ES-I3 (cell line): ENCODE measurements around the gene PSTK.

ENCODE experiments used
- H3K36me3 ChIP-seq: 2 replicates; pipeline ENCODE4 v1.6.1; 2013; ENCODE audit warnings: mild to moderate bottlenecking, low read length, control low read depth, moderate library complexity; ENCODE audit not compliant: insufficient read depth
- H3K4me1 ChIP-seq: 2 replicates; pipeline ENCODE4 v1.6.1; 2013; ENCODE audit warnings: mild to moderate bottlenecking, control low read depth, low read length; ENCODE audit not compliant: insufficient read depth
- H3K9ac ChIP-seq: 2 replicates; pipeline ENCODE4 v1.6.1; 2013; ENCODE audit warnings: low read depth, mild to moderate bottlenecking, low read length, moderate library complexity
- H3K9me3 ChIP-seq: 2 replicates; pipeline ENCODE4 v1.6.1; 2013; ENCODE audit warnings: mild to moderate bottlenecking, low read length, moderate library complexity; ENCODE audit not compliant: control insufficient read depth, insufficient read depth

PSTK gene

GRCh38 chr10:122974023-122974422, 6.2 kb upstream of the PSTK start:
- Histone ChIP-seq H3K9ac (no peak overlapping the region), H3K36me3 (no peaks in the 10 kb centered on the region)

GRCh38 chr10:122974543-122975064, 5.6 kb upstream of the PSTK start:
- Histone ChIP-seq H3K36me3 (no peaks in the 10 kb centered on the region), H3K9me3 (no peaks in the 10 kb centered on the region), H3K9ac (no peak overlapping the region), H3K4me1 (no peaks in the 10 kb centered on the region)

More at GRCh38 chr10:122974023-122974422, 6.2 kb upstream of the PSTK start:
- Histone ChIP-seq H3K9me3 (no peaks in the 10 kb centered on the region), H3K4me1 (no peaks in the 10 kb centered on the region)

- Histone ChIP-seq H3K9me3 (no peaks in the 10 kb centered on the region), H3K4me1 (0 out of 2 replicates have a peak, but pooled peaks cover 2% of the 10 kb centered on the region), H3K9ac (peak overlapping the region; percentile 58; the same call in 1 of the 2 replicates), H3K36me3 (no peaks in the 10 kb centered on the region)
These were observed 864 bp downstream of the PSTK start for GRCh38 chr10:122981066-122981464.

GRCh38 chr10:122983898-122984297, 3.7 kb downstream of the PSTK start:
- H3K36me3 ChIP-seq = no peaks in the 10 kb centered on the region
- H3K9ac ChIP-seq = no peak overlapping the region
- 0 out of 2 replicates have a peak, but pooled peaks cover 2% of the 10 kb centered on the region for H3K4me1 ChIP-seq
- no peaks in the 10 kb centered on the region for H3K9me3 ChIP-seq

- Histone ChIP-seq H3K4me1 (0 out of 2 replicates have a peak, but pooled peaks cover 2% of the 10 kb centered on the region), H3K9me3 (no peaks in the 10 kb centered on the region), H3K9ac (no peak overlapping the region), H3K36me3 (no peaks in the 10 kb centered on the region)
These were observed 4.5 kb downstream of the PSTK start for GRCh38 chr10:122984708-122985107.

GRCh38 chr10:122986335-122986734, 6.1 kb downstream of the PSTK start:
- Histone ChIP-seq H3K36me3 (no peaks in the 10 kb centered on the region), H3K9ac (no peak overlapping the region), H3K9me3 (no peaks in the 10 kb centered on the region), H3K4me1 (0 out of 2 replicates have a peak, but pooled peaks cover under 1% of the 10 kb centered on the region)

GRCh38 chr10:122988501-122988900, 8.3 kb downstream of the PSTK start:
- no peaks in the 10 kb centered on the region for H3K4me1 ChIP-seq
- H3K36me3 ChIP-seq = no peaks in the 10 kb centered on the region
- H3K9ac ChIP-seq = no peak overlapping the region
- H3K9me3 ChIP-seq = no peaks in the 10 kb centered on the region

GRCh38 chr10:122990278-122990677, 10.1 kb downstream of the PSTK start:
- no peak overlapping the region for H3K9ac ChIP-seq
- H3K36me3 ChIP-seq = no peaks in the 10 kb centered on the region
- H3K9me3 ChIP-seq = no peaks in the 10 kb centered on the region
- H3K4me1 ChIP-seq = no peaks in the 10 kb centered on the region

- Histone ChIP-seq H3K36me3 (no peaks in the 10 kb centered on the region), H3K9me3 (no peaks in the 10 kb centered on the region), H3K9ac (no peak overlapping the region), H3K4me1 (no peaks in the 10 kb centered on the region)
These were observed 11.9 kb downstream of the PSTK start for GRCh38 chr10:122992031-122992585.

- no peaks in the 10 kb centered on the region for H3K36me3 ChIP-seq
- H3K9ac ChIP-seq = no peak overlapping the region
- no peaks in the 10 kb centered on the region for H3K4me1 ChIP-seq
- H3K9me3 ChIP-seq = no peaks in the 10 kb centered on the region
These were observed 13.7 kb downstream of the PSTK start for GRCh38 chr10:122993797-122994336.

- no peak overlapping the region for H3K9ac ChIP-seq
- no peaks in the 10 kb centered on the region for H3K4me1 ChIP-seq
- no peaks in the 10 kb centered on the region for H3K9me3 ChIP-seq
- no peaks in the 10 kb centered on the region for H3K36me3 ChIP-seq
These were observed 15.7 kb downstream of the PSTK start for GRCh38 chr10:122995936-122996335.

- Histone ChIP-seq H3K9me3 (no peaks in the 10 kb centered on the region), H3K4me1 (no peaks in the 10 kb centered on the region), H3K9ac (no peak overlapping the region), H3K36me3 (no peaks in the 10 kb centered on the region)
These were observed 17.7 kb downstream of the PSTK start for GRCh38 chr10:122997864-122998263.

- H3K36me3 ChIP-seq = no peaks in the 10 kb centered on the region
- H3K9ac ChIP-seq = no peak overlapping the region
- H3K9me3 ChIP-seq = no peaks in the 10 kb centered on the region
- H3K4me1 ChIP-seq = no peaks in the 10 kb centered on the region
These were observed 18.2 kb downstream of the PSTK start for GRCh38 chr10:122998360-122998917.

- Histone ChIP-seq H3K36me3 (no peaks in the 10 kb centered on the region), H3K9me3 (no peaks in the 10 kb centered on the region), H3K9ac (no peak overlapping the region), H3K4me1 (no peaks in the 10 kb centered on the region)
These were observed 18.7 kb downstream of the PSTK start for GRCh38 chr10:122998934-122999333.

GRCh38 chr10:122999347-122999746, 19.1 kb downstream of the PSTK start:
- Histone ChIP-seq H3K36me3 (no peaks in the 10 kb centered on the region), H3K9me3 (no peaks in the 10 kb centered on the region), H3K9ac (no peak overlapping the region), H3K4me1 (no peaks in the 10 kb centered on the region)
